GM21447 (cell line): Measurements from ENCODE around the gene WDR11.

Experiments used
- ATAC-seq: cut with Tn5 transposase; IDR thresholded peaks from one replicate; pipeline ENCODE4 v1.9.1; 2021; ENCODE audit not compliant: unreplicated experiment

Gene WDR11

DNA sequence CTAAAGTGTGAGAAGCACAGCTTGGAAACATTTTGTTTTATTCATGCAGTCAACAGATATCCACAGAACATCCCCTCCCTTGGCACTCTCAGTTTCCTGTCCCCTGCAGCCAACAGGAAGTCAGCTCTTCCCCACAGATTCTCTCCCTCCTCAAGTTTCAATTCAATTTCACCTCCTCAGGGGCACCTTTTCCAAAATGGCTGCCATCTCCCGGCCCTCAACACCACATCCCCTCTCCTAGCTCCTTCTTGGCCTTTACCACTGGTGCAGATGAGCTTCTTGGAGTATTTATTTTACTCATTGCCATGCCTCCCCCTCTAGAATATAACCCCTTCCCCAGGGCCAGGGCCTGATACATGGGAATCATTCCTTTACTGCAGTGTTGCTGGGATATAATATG lies 94.0 kb downstream of the WDR11 start:
- no peak for ATAC-seq

DNA sequence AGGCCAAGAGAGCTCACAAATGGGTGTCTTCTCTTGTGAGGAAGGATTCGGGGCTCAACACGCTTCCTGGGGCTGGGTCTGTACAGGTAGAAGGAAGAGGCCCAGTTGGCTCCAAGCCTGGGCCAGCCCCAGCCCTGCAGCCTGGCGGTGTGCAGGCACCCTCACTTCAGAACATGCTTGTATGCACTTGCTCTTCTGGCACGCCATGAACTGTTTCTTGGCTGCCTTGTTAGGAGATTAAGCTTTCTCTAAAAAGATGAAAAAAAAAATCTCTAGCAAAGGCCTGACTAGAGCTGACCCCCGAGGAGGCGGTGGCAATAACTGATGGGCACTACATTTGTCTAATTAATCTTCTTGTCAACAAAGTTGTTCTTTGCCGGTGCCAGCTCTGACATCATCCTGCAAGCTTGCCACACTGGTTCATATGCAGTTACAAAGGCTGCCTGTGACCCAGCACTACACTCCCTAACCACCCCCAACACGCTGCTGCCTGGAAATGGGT lies 94.7 kb downstream of the WDR11 start:
- no peak for ATAC-seq

DNA sequence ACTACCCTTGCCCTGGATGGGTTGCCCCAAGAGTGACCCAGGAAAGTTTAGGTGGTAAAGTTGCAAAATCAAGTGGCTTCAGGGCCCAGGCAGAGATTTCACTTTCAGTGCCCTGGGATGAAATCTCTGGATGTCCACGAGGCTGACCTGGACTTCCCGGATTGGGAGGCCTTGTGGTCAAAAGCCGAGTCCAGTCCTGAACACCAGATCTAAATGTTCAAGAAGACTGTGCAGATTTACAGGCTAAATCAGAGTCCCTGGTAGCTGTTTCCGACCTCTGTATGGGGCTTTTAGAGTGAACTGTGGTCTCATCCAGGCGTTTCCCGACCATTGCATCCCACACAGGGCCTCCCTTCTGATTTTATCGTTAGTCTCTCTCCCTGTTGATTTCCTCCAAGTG lies 95.3 kb downstream of the WDR11 start:
- no peak for ATAC-seq

DNA sequence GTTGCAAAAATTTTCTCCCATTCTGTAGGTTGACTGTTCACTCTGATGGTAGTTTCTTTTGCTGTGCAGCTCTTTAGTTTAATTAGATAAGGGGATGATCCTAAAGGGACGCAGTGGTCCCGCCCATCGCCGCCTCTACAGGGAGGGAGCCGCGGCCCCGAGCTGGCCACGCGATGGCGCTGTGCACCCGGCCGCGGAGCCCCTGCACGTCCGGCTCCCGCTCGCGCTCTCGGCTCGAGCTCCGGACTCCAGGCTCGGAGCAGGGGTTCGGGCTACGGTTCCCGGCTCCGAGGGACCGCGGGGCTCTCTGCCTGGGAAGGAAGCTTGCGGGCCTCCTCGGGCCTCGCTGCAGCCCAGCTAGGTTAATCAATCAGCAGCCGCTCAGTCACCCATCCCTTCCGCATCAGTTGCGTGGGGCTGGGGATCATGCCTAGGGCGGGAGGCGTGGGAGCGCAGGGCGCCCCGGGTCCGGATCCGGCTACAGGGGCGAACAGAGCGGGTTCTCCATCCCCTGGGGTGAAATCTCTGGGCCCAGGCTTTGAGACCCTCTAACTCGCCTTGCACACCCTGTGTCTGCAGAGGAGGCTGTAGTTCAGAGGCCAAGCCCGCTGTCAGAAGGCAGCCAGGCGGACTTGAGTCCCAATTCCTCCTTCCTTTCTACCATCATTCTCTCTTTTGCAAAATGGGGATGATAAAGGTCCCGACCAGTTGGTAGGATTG lies 97.9 kb downstream of the WDR11 start:
- ATAC-seq = peak; percentile 89

DNA sequence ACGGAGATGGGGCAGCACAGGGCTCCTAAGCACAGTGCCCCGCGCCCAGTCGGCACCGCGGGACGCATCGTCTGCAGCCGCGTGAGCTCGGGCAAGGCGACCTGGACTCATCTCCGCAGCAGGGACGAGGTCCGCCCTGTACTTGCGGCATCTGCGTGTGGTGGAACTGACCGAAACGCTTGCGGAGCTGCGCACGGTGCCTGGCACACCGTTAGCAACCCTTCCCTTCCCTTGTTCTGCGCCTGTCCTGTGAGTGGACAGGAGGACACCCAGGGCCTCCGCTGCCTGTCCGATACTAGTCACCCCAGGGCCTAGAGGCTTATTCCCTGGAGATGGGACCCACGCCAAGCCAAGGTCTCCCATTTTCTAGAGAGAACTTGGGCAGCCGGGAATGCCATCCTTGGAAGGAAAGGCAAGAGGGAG lies 98.5 kb downstream of the WDR11 start:
- ATAC-seq = peak; percentile 3

DNA sequence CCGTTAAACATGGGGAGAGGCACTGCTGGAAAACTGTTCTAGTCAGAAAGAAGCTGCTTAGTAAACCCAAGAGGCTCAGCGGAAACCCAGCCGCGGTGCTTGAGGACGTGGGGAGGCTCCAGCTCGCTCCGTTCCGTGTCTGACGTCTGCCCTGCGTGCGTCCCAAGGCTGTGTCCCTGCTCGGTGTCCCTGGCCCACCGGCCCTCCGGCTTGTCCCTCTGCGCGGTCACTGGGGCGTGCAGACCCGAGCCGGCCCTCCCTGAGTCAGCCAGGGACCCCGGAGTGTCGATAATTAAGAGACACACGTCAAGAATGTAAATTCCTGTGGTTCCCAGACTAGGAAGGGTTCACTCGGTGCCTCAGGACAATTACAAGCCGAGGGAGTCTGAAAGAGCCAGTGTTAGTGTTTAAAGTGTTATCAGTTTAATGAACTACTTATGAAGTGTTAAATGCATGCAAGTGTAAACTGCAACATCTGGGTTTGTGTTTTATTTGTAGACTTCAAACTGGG lies 98.9 kb downstream of the WDR11 start:
- no peak for ATAC-seq

DNA sequence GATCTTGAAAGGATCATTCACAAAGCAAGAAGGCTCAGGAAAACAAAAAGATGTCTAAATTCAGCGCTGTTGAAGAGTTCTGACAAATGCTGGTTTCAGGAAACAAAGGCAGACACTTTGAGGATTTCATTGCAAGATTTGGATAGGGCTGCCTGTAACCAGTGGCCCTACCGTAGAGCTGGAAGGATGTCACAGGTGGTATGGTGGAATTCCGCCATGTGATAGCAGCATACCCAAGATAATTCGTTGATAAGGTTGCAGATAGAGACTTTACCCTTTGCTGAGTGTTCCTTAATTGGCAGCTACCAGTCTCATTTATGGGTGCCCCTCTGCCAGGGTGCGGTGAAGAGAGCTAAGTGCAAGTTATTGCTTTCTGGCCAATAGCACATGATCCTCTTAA lies 100.1 kb downstream of the WDR11 start:
- ATAC-seq = no peak

DNA sequence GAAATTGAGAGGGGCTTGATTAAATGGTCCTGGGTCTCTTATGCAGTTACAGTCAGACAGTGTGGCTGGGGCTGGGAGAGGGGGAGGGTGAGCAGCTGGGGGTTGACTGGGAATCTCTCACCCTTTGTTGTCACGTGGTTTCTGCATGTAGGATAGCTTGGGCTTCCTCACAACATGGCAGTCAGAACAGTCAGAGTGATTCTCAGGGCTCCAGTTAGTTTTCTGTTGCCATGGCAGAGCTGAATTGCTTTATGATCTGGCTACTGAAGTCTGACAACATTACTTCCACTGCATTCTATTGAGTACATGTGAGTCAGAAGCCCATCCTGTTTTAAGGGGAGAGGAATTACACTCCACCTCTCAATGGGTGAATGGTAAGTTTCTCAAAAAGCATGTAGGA lies 102.7 kb downstream of the WDR11 start:
- ATAC-seq = no peak
